Amniotic stem cell (primary cell): ENCODE data around the gene CRIM1.

Experiments used
- DNase-seq: peaks from one replicate; lab custom pipeline; 2025; lab: John Stamatoyannopoulos, UW

CRIM1 gene

GRCh38 chr2:36373149-36373926, 17.8 kb downstream of the CRIM1 start:
- no peak for DNase-seq

GRCh38 chr2:36374585-36374984, 19.0 kb downstream of the CRIM1 start:
- no peak for DNase-seq

DNA sequence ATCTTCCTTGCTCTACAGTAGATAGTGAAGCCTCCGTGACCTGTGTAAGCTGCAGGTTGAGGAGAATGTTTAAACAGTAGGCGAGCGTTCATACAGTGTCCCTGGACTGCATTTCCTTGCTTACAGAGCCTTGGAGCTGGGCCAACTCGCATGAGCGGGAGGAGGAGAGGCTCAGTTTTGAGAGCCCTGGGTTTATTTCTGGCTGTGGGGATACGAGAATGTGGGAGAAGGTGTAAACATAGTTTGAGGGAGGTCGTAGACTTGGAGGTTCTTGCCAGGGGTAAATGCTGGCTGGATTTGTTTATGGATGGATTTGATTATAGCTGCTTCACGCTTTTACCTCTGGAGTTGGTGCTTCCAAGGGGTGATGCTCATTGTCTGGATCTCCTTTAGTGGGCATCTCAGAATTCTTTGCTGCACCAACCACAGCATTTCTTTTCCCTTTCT, 20.8 kb downstream of the CRIM1 start:
- no peak for DNase-seq

DNA sequence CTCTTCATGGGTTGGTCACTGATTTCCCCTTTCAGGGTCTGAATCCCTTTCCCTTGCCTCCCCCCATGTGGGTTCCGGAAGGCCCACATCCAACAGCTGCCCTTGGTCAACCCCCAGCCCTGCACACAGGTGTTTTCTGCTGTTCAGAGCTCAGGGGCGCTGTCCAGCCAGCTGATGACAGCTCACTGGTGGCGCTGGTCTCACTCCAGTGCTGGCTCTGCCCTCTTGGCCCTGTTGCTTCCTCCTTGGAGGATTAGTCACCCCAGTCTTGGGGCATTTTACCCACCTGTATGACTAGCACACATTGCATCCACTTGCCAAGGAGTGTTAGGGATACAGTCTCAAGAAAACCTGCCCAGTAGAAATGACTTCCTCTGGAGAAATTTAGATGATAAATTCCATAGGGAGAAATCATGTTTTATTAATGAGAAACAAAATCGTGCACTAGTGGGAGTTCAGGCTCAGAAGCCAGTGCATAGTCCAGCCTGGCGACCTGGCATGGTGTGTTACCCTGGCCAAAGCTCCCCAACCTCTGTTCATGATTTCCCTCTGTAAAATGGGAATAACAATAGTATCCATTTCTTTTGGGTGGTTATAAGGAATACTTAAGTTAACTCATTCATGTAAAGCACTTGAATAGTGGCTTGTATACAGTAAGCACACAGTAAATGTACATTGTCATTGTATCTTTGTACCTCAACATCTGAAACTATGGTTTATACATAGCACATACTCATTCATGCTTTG, 21.6 kb downstream of the CRIM1 start:
- DNase-seq: no peak

- no peak for DNase-seq
Measured at GRCh38 chr2:36379710-36380448, 24.3 kb downstream of the CRIM1 start.

DNA sequence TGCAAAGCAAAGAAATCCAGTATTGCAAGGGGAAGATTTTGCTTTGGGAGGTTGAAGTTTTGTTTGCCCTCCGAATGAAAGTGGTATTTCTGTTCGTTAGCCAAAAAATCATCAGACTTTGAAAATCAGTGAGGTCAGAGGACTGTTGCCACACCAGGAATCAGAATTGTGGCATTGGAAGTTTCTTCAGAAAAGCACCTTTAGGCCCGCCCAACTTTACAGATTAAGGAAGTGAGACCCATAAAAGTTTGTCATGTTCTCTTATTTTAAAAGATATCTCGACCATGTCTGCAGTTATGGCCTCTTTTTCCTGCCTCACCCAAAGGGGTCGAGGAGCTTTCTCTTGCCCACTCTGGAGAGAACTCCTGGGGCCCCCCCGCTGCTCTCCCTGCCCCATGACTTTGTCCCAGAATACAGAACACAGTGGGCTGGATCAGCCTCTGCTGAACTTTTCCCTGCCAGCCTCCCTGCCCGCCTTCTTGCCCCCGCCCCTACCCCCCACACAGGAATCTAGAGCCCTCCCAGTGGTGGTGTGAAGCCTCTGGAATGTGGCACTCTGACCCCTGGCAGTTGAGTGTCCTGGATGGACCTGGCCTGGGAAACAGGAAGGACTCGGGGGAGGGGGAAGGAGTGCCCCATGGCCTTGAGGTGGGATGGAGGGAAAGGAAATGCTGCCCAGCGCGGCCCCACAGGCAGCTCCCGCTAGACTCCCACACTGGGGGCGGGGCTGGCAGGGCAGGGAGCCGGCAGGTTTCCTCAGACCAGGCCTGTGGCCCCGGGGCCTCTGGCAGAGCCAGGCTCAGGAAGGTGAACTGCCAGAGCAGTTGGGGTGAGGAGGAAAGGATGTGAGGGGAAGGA, 25.3 kb downstream of the CRIM1 start:
- DNase-seq: no peak

GRCh38 chr2:36381993-36382392, 26.4 kb downstream of the CRIM1 start:
- DNase-seq: no peak

GRCh38 chr2:36382472-36382871, 26.9 kb downstream of the CRIM1 start:
- DNase-seq: no peak

GRCh38 chr2:36383726-36384125, 28.1 kb downstream of the CRIM1 start:
- no peak for DNase-seq

GRCh38 chr2:36384454-36384853, 28.9 kb downstream of the CRIM1 start:
- no peak for DNase-seq

- no peak for DNase-seq
Measured at GRCh38 chr2:36385603-36386002, 30.0 kb downstream of the CRIM1 start.

DNA sequence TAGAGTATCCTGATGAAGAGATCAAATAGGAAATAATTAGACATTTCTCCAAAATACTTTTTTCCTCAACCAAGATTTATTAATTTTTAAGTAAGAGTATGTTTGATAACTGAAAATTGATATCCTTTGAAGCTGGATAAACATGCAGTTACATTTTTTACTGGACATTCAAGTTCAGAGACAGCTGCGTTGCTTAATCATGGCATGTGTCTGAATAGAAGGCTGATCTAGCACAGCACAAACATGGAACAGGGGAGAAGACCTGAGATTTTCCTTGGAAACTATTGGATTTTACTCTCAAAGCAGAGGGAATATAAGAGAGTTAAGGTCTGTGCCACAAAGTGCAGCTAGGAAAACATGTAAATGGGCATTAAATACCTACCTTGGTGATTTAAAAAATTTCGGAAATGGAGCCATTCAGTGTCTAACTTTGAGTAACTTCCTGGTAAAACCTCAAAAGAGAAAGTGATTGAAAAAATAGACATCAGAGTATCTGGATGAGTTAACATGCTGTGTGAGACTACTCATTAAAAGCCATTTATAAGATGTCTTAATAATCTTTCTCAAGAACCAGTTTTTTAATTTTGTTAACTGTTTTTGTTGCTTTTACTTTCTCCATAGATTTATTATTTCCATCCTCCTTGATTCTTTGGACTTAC, 31.8 kb downstream of the CRIM1 start:
- no peak for DNase-seq

GRCh38 chr2:36388472-36388871, 32.9 kb downstream of the CRIM1 start:
- no peak for DNase-seq

DNA sequence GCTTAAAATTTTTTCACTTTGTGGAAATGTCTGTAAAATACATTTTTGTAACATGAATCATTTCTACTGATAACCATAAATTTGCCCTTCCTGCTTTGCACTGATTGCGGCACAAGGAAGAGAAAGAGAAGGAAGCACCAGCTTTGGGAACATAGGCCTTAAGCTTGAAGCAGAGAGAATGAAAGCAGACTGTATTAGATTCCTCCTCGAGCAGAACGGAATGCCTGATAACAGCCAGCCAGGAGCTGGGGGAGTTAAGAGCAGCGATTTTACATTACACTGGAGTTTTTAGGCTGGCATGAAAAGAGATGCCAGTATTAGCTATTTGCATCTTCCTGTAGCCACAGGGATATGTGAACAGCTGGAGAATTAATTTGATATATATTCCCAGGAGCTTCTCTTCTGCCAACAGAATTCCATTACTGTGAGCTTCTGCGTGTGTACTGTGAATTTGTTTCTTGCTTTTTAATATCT, 33.5 kb downstream of the CRIM1 start:
- DNase-seq: peak; percentile 24

DNA sequence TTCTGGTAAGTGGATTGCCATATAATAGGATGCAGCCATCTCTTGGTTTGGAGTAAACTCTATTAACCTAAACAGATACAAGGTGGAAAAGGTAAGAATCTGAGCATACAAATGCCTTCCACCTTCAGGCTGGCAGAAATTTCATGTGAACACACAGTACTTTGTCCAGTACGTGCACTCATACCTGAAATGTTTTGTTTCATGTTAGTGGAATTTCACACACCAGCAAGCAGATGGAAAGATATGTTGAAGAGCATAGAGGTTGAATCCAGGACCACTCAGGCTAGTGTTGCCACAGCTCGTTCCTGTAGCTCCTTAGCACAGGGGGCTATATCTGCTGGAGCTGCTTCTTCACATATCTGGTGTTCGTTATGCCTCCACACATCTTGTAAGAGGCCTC, 34.0 kb downstream of the CRIM1 start:
- DNase-seq: no peak

GRCh38 chr2:36392571-36393255, 37.1 kb downstream of the CRIM1 start:
- no peak for DNase-seq

DNA sequence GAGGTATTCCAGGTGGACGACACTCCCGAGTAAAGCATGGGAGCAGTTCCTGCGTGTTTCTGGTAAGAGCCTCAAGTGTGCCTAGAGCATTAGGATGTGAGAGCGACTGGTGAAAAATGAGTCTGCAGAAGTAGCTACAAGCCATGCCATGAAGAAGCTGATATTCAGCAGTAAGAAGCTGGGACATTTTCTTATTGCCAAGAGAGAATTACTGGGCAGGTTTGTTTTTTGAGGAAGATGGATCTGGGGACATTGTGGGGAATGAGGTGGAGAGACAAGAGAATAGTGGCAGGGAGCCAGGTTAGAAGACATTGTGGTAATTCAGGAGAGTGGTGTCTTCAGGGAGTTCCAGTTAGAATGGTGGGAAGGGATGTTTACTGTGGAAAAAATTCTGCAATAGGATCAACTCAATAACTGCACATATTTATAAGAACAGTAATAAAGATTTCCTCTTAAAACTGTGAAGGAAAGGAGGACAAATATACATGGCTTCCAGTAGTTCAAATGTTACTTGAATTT, 38.2 kb downstream of the CRIM1 start:
- DNase-seq: no peak

GRCh38 chr2:36394804-36395203, 39.2 kb downstream of the CRIM1 start:
- no peak for DNase-seq

GRCh38 chr2:36395866-36396265, 40.3 kb downstream of the CRIM1 start:
- DNase-seq: no peak

DNA sequence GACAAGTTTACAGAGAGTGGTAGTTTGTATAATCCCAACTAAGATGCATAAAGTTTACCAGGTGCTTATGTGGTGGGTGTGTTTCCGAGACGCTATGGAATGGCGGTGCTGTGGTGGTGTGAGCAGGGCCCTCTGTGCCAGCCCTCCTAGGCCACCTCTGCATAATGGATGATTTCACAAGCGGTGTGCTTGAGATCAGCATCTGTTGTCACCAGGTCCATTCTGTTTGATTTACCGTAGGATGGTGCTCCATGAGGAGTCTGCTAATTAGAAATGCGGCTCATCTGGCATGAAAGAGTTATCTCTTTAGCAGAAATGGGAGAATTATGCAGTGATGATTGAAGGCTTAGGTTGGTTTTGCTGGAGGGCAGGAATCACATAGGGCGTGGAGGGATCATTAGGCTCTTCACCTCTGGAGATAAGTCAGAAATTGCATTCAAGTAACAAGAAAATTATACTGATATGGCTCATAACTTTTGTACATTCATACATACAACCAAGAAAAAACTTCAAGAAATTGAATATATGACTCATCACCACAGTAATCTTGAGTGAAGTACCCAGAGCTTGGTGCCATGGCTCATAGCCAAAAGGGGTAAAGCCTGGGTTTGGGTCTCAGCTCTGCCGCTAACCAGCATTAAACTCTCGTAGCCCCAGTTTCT, 41.4 kb downstream of the CRIM1 start:
- no peak for DNase-seq
